Tracheal epithelial cell (primary cell): ENCODE data around the gene P2RX6. TPM values are rescaled to one million over a fixed set of nuclear protein-coding genes. Genes with fewer than 3 reads are reported as not detected.

Experiments used
- total RNA-seq: library from RNA; depleted of rRNA; stranded (reverse); fragments of >200 nt; gene quantifications from 2 replicates; pipeline ENCODE4 v1.2.1, GENCODE V29; 2014

Gene P2RX6
- total RNA-seq: 0.48 TPM in 1 of 2 replicates, not detected in the other

DNA sequence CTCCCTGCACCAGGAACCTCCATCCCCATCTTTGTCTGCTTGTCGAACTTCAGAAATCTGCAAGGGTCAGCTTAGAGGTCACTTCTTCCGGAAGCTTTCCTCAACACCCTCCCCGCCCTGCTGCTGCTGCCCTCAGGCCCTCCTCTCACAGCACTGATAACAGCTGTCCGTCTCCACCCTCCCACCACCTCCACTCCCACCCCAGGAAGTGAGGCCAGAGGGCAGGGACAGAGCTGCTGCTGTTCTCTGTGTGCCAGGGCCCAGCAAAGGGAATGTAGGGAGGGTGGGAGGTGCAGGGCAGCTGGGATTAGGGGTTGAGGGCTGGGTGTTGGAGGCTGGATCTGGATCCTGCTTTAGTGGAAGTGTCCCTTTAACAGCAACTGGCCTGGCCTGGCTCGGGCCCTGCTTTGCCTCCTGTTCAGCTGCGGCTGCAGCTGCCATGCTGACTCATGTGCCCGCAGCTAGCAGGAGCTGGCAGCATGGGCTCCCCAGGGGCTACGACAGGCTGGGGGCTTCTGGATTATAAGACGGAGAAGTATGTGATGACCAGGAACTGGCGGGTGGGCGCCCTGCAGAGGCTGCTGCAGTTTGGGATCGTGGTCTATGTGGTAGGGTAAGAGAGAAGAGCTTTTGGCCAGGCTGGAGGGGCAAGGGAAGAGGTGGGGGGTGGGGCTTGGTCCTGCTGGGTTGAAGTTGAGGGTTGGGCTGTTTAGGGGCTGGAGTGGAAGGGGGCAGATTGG lies at the start of gene P2RX6:
P2RX6 (plus strand) TSS at position 440 of the 740 bp plus-strand sequence; CDS start at position 450, 10 bp downstream.

DNA sequence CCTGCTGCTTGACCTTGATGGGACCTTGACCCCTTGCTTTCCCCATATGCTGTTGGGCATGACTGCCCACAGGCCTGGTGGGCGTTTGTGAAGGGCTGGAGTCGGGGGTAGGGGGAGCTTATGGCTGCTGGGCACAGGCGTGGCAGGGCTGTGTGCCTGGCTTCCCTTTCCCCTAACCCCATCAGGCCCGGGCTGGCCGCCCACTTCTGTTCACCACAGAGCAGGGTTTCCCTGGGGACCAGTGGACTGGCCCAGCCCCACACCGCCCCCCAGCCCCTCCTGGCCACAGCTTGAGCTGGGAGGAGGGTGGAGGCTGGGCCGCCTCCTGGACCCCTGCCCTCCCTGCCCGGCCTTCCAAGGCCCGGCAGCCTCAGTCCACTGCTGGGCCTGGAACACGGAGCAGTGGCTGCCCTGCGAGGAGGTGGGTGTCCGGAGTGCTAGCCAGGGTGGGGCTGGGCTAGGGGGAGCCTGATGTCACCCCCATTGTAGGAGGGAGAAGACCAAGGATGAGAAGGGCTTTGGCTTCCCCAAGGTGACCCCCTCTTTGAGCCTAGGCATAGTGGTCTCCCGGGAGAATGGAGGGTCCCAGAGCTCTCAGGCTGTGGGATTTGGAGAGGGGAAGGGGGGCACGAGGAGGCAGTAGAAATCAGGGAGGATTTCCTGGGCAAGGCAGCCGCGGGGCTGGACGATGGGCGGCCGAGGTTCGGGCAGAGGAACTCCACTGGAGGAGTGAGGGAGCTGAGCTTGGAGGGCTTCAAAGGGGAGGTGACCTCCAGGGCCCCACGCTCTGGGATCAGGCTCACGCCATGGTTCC lies 47.9 kb upstream of the P2RX6 start, which contains the start of gene AIFM3:
AIFM3 (plus strand) TSS at position 373 of the 814 bp plus-strand sequence. CDS start 690 bp downstream, outside the sequence.

DNA sequence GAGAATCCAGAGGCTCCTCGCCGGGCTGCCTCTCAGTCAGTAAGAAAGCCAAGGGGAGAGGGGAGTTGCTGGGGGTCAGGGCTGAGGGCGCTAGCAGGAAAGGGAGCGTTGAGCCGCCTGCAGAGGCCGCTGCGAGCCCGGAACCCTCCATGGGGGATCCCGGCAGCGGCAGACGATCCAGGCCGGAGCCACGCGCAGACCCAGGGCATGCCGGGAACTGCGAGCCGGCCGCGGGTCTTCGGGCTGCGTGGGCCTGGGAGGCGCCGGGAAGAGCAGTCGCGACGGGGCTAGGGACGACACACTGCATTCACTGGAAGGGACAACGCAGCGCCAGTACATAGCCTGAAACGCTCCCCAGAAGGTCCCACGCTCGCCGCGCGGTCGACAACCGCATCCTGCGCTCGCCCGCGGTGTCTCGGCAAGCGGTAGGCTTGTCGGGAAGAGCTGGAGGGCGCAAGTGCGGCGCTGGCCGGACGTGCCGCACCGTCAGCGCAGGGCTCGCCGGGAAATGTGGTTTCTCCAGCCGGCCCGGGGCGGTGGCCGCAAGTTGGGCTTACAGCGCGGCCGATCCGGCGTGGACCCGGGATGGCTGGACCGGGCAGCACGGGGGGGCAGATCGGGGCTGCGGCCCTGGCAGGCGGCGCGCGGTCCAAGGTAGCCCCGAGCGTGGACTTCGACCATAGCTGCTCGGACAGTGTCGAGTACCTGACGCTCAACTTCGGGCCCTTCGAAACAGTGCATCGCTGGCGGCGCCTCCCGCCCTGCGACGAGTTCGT lies 33.0 kb upstream of the P2RX6 start, which contains the start of gene LZTR1:
LZTR1 (plus strand) TSS at position 511 of the 776 bp plus-strand sequence; CDS start at position 586, 75 bp downstream.

DNA sequence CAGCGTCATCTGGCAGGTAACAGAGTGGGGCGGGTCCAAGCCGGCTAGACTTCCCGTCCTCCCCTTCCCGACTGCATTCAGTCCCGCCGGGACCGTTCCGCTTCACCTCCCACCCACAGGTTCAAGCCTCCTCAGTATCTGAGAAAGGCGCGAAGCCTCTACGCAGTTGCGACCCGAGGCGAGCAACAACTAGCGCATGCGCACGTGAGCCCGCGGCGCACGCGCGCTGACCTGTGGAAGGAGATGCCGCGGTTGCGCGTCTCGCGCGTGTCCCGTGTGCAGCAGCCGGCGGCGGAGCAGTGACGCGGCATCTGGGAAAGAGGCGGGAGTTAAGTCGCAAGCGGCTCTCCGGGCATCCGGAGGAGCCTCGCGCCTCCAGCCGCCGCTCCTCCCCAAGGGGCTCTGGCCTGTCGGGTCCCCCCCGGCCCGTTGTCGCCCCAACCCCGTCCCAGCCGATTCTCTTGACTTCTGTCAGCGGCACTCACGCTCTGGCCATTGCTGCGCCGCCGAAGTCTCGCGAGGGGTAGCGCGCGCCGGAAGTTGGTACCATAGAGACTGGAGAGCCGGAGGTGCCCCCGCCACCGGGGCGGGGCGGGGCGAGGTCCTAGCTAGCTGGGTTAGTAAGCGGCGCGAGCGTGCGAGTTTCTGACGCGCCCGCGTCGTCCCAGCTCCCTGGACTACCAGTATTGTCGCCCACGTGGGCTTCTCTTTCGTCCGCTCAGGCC lies 13.2 kb upstream of the P2RX6 start, which contains the start of gene THAP7:
THAP7 (minus strand) TSS at position 518 of the 725 bp plus-strand sequence; CDS start at position 311, 207 bp downstream.

DNA sequence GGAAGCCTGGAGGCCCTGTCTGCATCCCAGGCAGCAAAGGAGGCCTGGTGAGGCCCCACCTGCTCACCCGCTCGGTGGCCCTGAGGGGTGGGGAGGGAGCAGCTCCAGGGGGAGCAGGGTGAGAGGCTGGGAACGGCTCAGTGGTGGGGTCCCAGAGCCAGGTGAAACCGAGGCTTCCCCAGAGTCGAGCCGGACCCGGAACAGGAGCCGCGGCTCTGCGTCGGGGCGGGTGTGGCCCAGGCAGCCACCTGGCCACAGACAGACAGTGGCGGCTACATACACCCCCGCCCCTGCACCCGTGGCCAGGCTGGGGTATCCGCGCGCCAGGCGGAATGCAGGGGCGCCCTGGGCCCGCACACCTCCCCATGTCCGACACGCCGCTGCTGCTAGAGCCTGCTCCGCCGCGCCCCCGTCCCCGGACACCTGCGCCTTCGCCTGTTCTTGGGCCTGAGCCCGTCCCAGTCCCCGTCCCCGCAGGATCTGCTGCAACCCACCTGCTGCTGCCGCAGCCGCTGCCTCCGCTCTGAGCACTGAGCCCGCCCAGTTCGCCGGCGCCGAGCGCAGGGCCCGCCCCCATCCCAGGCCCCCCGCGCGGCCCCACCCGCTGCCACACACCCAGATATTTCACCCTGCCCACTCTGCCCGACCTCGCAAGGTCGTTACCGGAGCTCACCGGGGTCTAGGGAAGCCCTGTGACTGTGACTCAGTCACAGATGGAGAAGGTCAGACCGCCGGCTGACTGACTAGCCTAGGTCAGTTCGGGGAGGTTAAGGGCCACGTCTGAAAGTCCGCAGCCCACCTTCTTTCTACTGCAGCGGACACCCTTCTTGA lies 17.3 kb downstream of the P2RX6 start, which contains the start of gene SLC7A4:
SLC7A4 (minus strand) TSS at position 525 of the 831 bp plus-strand sequence. CDS start 749 bp downstream, outside the sequence.

DNA sequence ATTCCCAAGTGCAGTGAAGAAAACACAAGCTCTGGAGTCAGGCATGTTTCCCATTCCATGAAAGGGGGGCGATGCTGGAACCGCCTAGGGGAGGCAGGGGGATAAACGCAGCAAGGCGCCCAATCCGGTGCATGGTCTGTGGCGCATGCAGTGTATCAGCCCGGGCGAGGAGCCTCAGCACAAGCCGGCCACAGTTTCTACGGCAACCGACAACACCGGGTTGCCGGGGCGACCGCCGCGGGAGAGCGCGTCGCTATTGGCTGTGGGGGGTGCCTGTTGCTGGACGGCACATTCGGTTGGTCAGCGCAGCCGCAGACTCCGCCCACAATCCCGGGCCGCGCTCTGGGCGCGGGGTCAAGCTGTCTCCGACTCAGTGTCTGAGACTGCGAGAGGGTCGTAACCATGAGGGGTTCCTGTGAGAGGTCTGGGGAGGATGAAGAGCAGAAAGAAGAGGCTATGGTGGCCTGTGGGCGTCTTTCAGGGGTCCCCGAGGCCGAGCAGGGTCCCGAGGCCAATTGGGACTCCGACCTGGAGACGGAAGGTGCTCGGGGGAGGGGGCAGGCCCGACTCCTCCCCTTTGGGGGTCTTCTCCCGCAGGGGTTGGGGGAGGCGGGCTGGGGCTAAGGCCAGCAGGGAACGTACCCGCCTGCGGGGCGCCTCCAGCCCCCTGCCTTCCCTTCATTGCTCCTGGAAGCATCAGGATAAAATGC lies 30.8 kb downstream of the P2RX6 start, which contains the start of gene LRRC74B:
LRRC74B (plus strand) TSS at position 362 of the 710 bp plus-strand sequence; CDS start at position 403, 41 bp downstream.

Other genes with a start within 250 kb of the P2RX6 start
- gene SERPIND1, start 241.1 kb upstream of the P2RX6 start, total RNA-seq: not detected in 2 replicates
- 10.4 and 15.1 TPM in 2 replicates for gene PI4KA, start 156.4 kb upstream of the P2RX6 start, total RNA-seq
- gene SNAP29, start 156.2 kb upstream of the P2RX6 start, total RNA-seq: 3.9 and 6.4 TPM in 2 replicates
- gene CRKL, start 97.8 kb upstream of the P2RX6 start, total RNA-seq: 71.3 and 86.7 TPM in 2 replicates
- gene AIFM3, start 47.9 kb upstream of the P2RX6 start, total RNA-seq: 1.9 and 3.0 TPM in 2 replicates
- gene LZTR1, start 32.9 kb upstream of the P2RX6 start, total RNA-seq: 14.1 and 33.3 TPM in 2 replicates
- gene THAP7, start 13.0 kb upstream of the P2RX6 start, total RNA-seq: 19.8 and 24.5 TPM in 2 replicates
- gene SLC7A4, start 17.4 kb downstream of the P2RX6 start, total RNA-seq: 0.43 and 2.4 TPM in 2 replicates
- gene LRRC74B, start 30.8 kb downstream of the P2RX6 start, total RNA-seq: not detected in 2 replicates